ENCODE data around the gene SGIP1. TPM values are rescaled to one million over a fixed set of nuclear protein-coding genes. Genes with fewer than 3 reads are reported as not detected.

SGIP1 gene
- total and polyA plus RNA-seq, 2 of the 8 experiments (the other 6 are each of a cell fraction or from before 2014, with no cell fraction given), result 1.4 to 2.1 TPM

GRCh38 chr1:66775646-66776045 lies 241.7 kb downstream of the SGIP1 start:
- H3K4me3 ChIP-seq (ENCODE audit: extremely low read depth in 1 of 4, insufficient read depth in 2 of 4, low read depth in 3 of 4, low read length in 4 of 4), result no peak overlapping the region
- H3K18ac ChIP-seq (ENCODE audit: extremely low read depth, low read length), result no peak overlapping the region
- H3K9me3 ChIP-seq (ENCODE audit: insufficient read depth in 2 of 2, low read depth in 1 of 2, low read length in 1 of 2), result peaks cover 4 to 8% of the 10 kb centered on the region in 2 experiments; a peak in 2 of 4 replicates
- H2AFZ ChIP-seq (ENCODE audit: low read length), result no peak overlapping the region
- H3K14ac ChIP-seq (ENCODE audit: insufficient read length), result no peak overlapping the region
- no peak overlapping the region for H4K8ac ChIP-seq (ENCODE audit: extremely low read depth, insufficient read depth, low read length)
- DNase-seq (ENCODE audit: low read depth in 1 of 2, low spot score in 2 of 2) (no peak), FAIRE-seq (no peak)
- no peaks in the 10 kb centered on the region for H3K79me1 ChIP-seq (ENCODE audit: low read depth, low read length)
- H2BK5ac ChIP-seq (ENCODE audit: low read depth, low read length), result no peak overlapping the region
- no peaks in the 10 kb centered on the region for H4K20me1 ChIP-seq (replicated peaks in 1 of 2; ENCODE audit: control insufficient read depth in 1 of 2, insufficient read depth in 2 of 2, low read length in 2 of 2)
- ChIA-PET POLR2A (ENCODE audit: partially characterized antibody) (no interaction called here), CTCF (ENCODE audit: partially characterized antibody) (interaction anchor here (1.3 to 3.4 kb wide), 2 partner anchors 373 to 601 kb away, joined by 4 to 12 read pairs; no protein-coding TSS in a partner anchor)
- no peak overlapping the region for H3K23ac ChIP-seq (ENCODE audit: insufficient read length)
- no peak overlapping the region for H2BK120ac ChIP-seq (replicated peaks; ENCODE audit: low read depth, low read length)
- H3K56ac ChIP-seq (replicated peaks; ENCODE audit: insufficient read length, low read depth, low read length), result no peak overlapping the region
- no peak overlapping the region for H3K4ac ChIP-seq (replicated peaks; ENCODE audit: insufficient read length, low read depth, low read length)
- H3K4me1 ChIP-seq (replicated peaks in 1 of 4; ENCODE audit: control insufficient read depth in 3 of 4, insufficient read depth in 4 of 4, low read length in 3 of 4), result no peaks in the 10 kb centered on the region
- H3K9ac ChIP-seq (replicated peaks in 1 of 4; ENCODE audit: extremely low read depth in 1 of 4, low read depth in 3 of 4, low read length in 3 of 4), result no peak overlapping the region
- H3K27me3 ChIP-seq (replicated peaks in 1 of 4; ENCODE audit: control insufficient read depth in 3 of 4, extremely low read depth in 1 of 4, insufficient read depth in 3 of 4, low read length in 3 of 4), result no peaks in the 10 kb centered on the region
- no peak overlapping the region for H2BK12ac ChIP-seq (ENCODE audit: low read depth, low read length)
- no peak overlapping the region for H4K5ac ChIP-seq (ENCODE audit: insufficient read length, low read depth, low read length)
- no peak overlapping the region for H2BK20ac ChIP-seq (ENCODE audit: low read length)
- H4K91ac ChIP-seq (replicated peaks; ENCODE audit: insufficient read length, low read length), result no peak overlapping the region
- no peak overlapping the region for H2AK5ac ChIP-seq (ENCODE audit: low read depth, low read length)
- no peaks in the 10 kb centered on the region for H3K36me3 ChIP-seq (ENCODE audit: control insufficient read depth in 2 of 4, insufficient read depth in 4 of 4, low read length in 3 of 4)
- H3K27ac ChIP-seq (ENCODE audit: low read depth, low read length), result no peak overlapping the region
- no peaks in the 10 kb centered on the region for H3K23me2 ChIP-seq (ENCODE audit: low read depth, low read length)
- H3K4me2 ChIP-seq (ENCODE audit: insufficient read depth in 1 of 2, low read depth in 2 of 2, low read length in 2 of 2), result no peak overlapping the region
- no peaks in the 10 kb centered on the region for H3K79me2 ChIP-seq (ENCODE audit: control insufficient read depth in 1 of 2, insufficient read depth in 2 of 2, low read length in 2 of 2)
- WGBS, 2 experiments (ENCODE audit: extremely low coverage in 1 of 2, insufficient coverage in 1 of 2, insufficient read length in 1 of 2, insufficient replicate concordance in 2 of 2, low coverage in 1 of 2, low lambda C conversion rate in 2 of 2, missing lambda C conversion rate in 1 of 2), result 83% methylated on average over 3 of the region's 3 CpGs; no CpG with 5 or more reads in 1 of the 2 experiments
- no peak overlapping the region for H2BK15ac ChIP-seq (ENCODE audit: low read length)
- TF ChIP-seq MAX (IDR thresholded peaks at IDR 0.05) (no peak), FOSL1 (IDR thresholded peaks at IDR 0.05; ENCODE audit: insufficient read depth, low read depth, low read length) (no peak), CBX8 (IDR thresholded peaks at IDR 0.05; ENCODE audit: borderline replicate concordance, low read depth, low read length) (no peak), ASH2L (IDR thresholded peaks at IDR 0.05; ENCODE audit: low read length) (no peak), MAFK (IDR thresholded peaks at IDR 0.05; ENCODE audit: low read depth, low read length) (no peak), RAD21 (IDR thresholded peaks at IDR 0.05 in 1 of 2, conservative IDR thresholded peaks at IDR 0.05 in 1 of 2; ENCODE audit: low read depth in 2 of 2, low read length in 2 of 2) (peak in 1 of 2 experiments; percentile 25; a peak in 2 of 4 replicates)
